SK-N-SH (cell line): ENCODE results near the gene RMC1.
"Not testable (repeated sequence)": the region's sequence is repeated elsewhere in the genome, so short reads cannot be mapped to it uniquely, and the experiment has no call there.

Source experiments
- ELF1 ChIP-seq: IDR thresholded peaks from 2 replicates; pipeline ENCODE4 v1.4.0; 2012
- SMC3 ChIP-seq: IDR thresholded peaks from 2 replicates; pipeline ENCODE4 v1.6.1; 2012; ENCODE audit warnings: low read depth, low read length, improper control_type of control experiment
- YY1 ChIP-seq: IDR thresholded peaks from 2 replicates; pipeline ENCODE4 v1.4.0; 2012; ENCODE audit warnings: low read depth, mild to moderate bottlenecking
- TF ChIP-seq, protein P1 (sequence below): fragments of 200-600 bp; sonication (generic); IDR thresholded peaks from 2 replicates; pipeline ENCODE4 v1.6.1; 2017; ENCODE audit warnings: antibody characterized with exemption, mild to moderate bottlenecking, moderate library complexity
- TF ChIP-seq, protein P2 (sequence below): IDR thresholded peaks from 2 replicates; pipeline ENCODE4 v1.4.0; 2012; ENCODE audit warnings: low read depth

DNA sequence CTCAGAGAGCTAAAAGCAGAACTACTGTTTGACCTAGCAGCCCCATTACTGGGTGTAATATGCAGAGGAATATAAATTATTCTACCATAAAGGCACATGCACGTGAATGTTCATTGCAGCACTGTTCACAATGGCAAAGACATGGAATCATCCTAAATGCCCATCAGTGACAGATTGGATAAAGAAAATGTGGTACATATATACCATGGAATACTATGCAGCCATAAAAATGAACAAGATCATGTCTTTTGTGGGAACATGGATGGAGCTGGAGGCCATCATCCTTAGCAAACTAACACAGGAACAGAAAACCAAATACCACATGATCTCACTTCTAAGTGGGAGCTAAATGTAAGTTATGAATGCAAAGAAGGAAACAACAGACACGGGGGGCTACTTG lies 7.6 kb downstream of the RMC1 start:
- TF ChIP-seq, protein P1, sequence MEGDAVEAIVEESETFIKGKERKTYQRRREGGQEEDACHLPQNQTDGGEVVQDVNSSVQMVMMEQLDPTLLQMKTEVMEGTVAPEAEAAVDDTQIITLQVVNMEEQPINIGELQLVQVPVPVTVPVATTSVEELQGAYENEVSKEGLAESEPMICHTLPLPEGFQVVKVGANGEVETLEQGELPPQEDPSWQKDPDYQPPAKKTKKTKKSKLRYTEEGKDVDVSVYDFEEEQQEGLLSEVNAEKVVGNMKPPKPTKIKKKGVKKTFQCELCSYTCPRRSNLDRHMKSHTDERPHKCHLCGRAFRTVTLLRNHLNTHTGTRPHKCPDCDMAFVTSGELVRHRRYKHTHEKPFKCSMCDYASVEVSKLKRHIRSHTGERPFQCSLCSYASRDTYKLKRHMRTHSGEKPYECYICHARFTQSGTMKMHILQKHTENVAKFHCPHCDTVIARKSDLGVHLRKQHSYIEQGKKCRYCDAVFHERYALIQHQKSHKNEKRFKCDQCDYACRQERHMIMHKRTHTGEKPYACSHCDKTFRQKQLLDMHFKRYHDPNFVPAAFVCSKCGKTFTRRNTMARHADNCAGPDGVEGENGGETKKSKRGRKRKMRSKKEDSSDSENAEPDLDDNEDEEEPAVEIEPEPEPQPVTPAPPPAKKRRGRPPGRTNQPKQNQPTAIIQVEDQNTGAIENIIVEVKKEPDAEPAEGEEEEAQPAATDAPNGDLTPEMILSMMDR, result not testable (repeated sequence)
- not testable (repeated sequence) for TF ChIP-seq YY1, SMC3, ELF1
- TF ChIP-seq, protein P2, sequence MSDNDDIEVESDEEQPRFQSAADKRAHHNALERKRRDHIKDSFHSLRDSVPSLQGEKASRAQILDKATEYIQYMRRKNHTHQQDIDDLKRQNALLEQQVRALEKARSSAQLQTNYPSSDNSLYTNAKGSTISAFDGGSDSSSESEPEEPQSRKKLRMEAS, result not testable (repeated sequence)
